ENCODE data around the gene ADARB1. TPM values are rescaled to one million over a fixed set of nuclear protein-coding genes. Genes with fewer than 3 reads are reported as not detected.
A peak's percentile ranks its signal among the peaks of the same experiment; 100 is the strongest.
"Not testable (repeated sequence)": the region's sequence is repeated elsewhere in the genome, so short reads cannot be mapped to it uniquely, and the experiment has no call there.

The ADARB1 gene
- polyA plus RNA-seq, 4 donors = 14.1 to 17.7 (median 17.1) TPM

DNA sequence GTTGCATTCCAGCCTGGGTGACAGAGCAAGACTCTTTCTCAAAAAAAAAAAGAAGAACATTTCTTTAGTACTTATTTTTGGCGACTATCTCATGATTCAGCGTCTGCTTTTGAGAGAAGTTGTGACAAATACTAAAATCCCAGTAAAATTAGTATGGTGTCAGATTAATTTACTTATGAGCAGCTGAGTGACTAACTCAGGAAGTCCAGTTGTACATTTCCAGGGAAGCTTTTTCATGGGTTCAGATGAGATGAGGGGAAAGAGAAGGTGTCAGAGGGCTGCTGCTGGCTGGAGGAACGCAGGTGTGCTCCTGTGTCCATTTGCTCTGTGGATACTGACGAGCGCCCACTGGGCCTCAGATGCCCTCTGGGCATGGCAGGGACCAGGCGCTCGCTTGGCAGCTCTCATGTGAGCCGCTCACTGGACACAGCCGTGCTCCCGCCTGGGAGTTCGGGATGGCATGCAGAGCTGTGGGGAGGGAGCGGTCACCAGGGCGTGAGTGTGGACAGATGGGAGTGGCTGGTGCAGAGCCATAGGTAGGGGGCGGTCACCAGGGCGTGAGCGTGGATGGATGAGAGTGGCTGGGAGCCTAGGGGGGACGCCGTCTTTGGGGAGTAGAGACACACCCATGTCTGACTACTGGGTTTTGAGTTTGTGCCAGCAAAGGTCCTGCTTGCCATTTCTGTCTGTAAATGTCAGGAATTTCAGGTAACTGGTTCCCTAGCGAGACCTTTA, 55.0 kb downstream of the ADARB1 start:
- DNase-seq (ENCODE audit: low read depth in 4 of 4, low spot score in 3 of 4) = no peak

DNA sequence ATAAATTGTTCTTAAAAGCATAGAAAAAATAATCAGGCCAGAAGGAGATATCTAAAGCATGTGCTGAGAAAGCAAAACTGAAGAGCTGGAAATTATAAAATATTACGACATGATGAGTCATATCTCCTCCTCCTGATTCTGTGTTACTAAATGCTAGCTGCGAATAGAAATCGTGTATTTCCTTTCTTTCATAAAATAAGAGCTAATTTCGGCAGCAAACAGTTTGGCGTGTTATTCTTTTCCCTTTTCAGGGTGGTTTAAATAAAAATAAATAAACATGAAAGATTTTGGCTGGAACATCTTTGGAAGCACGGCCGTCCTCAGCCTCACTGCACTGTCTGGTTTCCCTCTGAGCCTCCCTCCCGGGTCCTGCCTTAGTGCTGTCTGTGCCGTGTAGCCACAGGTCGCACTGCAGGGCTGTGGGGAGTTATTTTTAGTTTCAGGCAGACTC, 56.0 kb downstream of the ADARB1 start:
- DNase-seq (ENCODE audit: low read depth in 4 of 4, low spot score in 3 of 4) = no peak

DNA sequence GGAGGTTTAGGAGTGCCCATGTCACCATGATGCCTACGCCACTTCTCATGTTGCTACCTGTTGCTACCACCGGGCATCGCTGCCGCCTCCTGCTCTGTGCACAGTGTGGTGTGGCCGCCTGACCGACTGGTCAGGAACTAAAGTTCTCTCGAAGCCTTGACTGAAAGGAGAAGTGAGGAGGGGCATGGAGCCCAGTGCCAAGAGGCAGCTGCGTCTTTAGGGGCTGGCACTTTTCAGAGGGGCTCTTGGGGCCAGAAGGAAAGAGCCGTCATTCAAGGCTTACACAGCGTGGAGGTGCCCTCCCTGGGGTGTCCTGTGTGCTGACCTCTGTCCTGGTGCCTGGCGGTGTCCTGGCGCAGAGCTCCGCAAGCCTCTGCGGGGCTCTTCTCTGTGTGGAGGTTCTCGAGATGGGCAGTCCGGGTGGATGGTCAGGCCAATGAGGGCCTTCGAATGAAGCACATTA, 57.2 kb downstream of the ADARB1 start:
- no peak for DNase-seq (ENCODE audit: low read depth in 4 of 4, low spot score in 3 of 4)

DNA sequence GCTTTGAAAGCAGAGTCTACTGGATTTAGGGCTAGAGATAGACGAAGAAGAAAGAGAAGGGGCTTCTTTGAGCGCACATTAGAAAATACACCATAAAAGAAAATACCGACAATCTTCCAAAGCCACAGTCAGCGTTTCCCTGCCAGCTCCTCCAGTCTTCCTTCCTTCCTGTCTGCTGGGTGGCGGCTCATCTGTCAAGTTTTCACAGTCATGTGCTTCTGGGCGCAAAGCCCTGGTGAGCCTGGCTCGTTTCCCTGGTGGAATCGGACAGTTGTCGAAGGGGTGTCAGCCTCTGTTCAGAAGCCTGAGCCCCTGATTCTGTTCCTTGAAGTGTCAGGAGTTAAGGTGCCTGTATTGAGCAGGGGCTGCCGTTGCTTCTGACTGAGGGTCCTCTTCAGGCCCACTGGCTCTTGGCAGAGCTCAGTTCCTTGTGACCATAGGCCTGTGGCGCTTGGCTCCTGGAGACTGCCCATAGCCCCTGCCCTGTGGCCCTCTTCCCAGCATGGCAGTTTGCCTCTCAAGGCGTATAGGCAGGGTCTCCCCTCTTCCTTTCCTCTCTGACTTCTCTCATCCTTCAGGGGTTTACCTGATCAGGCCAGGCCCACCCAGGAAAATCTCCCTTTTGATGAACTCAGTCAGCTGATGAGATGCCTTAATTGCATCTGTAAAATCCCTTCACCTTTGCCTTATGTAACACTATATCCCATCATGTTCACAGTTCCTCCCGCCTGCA, 58.6 kb downstream of the ADARB1 start:
- no peak for DNase-seq (ENCODE audit: low read depth in 4 of 4, low spot score in 3 of 4)

DNA sequence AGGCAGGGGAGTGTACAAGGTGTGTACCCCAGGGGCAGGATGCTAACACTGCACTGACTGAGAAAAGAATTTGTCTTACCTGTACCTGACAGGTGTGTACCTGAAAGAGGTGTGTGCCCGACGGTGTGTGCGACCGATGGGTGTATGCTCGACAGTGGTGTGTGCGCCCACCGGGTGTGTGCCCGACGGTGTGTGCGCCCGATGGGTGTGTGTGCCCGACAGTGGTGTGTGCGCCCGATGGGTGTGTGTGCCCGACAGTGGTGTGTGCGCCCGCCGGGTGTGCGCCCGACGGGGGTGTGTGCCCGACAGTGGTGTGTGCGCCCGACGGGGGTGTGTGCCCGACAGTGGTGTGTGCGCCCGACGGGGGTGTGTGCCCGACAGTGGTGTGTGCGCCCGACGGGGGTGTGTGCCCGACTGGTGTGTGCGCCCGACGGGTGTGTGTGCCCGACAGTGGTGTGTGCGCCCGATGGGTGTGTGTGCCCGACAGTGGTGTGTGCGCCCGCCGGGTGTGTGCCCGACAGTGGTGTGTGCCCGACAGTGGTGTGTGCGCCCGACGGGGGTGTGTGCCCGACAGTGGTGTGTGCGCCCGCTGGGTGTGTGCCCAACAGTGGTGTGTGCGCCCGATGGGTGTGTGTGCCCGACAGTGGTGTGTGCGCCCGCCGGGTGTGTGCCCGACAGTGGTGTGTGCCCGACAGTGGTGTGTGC, 59.3 kb downstream of the ADARB1 start:
- DNase-seq (ENCODE audit: low read depth in 4 of 4, low spot score in 3 of 4) = not testable (repeated sequence)

DNA sequence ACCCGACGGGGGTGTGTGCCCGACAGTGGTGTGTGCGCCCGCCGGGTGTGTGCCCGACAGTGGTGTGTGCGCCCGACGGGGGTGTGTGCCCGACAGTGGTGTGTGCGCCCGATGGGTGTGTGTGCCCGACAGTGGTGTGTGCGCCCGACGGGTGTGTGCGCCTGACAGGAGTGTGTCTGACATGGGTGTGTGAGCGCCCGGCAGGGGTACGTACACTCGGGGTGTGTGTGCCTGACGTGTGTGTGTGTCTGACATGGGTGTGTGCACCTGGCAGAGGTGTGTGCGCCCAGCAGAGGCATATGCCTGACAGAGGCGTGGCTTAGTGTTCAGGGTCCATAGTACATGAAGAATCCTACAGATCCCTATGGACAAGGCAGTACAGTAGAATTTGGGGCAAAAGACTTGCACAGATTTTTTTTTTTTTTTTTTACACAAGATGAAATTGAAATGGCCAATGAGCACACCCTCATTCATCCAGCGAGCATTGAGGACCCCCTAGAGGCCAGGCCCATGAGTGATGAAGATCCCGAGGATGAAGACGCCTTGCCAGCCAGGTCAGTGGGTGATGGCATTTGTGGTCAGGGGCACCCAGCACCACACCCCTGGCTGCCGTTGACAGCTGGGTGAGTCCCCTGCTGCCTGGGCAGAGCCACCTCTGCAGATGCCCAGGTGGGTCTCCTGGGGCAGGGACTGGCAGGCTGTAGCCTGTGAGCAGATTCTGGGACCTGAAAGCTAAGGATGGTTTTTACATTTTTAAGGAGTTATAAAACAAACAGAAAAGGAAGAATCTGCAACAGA, 60.1 kb downstream of the ADARB1 start:
- DNase-seq (ENCODE audit: low read depth in 4 of 4, low spot score in 3 of 4) = no peak

DNA sequence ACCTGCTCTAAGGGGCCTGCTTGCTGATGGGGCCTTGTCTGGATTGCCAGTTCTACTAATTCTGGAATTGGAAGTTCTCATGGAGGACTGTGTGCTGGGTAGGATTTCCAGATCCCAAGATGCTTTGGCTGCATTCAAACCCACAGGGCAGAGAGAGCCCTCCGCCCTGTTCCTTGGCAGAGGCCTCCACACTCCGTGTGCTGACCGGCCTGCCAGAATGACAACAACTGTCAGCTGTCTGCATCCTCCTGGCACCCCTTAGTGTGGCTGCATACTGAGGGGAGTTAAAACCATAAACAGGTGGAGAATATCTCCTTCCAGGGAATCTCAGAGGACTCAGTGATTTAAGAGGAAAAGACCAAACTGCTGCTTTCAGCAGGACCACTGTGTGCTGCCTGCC, 60.7 kb downstream of the ADARB1 start:
- DNase-seq (ENCODE audit: low read depth in 4 of 4, low spot score in 3 of 4) = no peak

DNA sequence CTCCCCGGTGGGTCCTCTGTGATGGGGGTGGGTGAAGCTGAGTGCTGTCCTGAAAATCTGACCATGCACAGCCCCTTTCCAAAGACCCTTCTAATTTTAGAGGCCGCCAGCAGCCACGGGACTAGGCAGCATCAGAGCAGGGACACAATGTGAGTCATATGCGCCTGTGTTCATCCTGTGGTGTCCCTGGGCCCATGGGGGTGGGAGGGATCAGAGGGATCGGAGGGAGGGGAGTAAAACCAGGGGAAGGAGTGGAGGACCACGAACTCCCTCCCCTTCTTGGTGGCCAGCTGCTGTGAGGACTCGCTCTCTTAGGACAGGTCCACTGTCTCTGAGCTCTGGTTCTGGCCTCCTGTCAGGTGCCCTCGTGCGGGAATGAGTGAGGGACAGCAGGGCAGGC, 61.5 kb downstream of the ADARB1 start:
- DNase-seq (ENCODE audit: low read depth in 4 of 4, low spot score in 3 of 4) = no peak

DNA sequence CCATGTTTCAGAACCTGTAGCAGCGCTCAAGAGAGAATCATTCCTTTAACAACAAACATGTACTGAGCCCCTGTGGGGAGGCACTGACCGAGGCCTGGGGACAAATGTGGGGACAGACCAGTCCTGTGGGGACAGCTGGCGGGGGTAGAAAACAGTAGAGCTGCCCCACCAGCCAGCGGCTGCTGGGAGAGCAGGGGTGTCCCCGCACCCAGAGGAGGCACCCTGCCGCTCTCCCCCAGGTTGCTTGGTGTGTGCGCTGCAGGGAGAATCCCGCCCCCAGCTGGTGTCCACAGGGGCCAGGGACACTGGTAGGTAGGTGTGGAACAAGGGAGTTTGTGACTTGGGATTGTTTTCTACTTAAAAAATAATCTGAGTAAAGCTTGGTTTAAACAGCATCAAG, 62.1 kb downstream of the ADARB1 start:
- no peak for DNase-seq (ENCODE audit: low read depth in 4 of 4, low spot score in 3 of 4)

DNA sequence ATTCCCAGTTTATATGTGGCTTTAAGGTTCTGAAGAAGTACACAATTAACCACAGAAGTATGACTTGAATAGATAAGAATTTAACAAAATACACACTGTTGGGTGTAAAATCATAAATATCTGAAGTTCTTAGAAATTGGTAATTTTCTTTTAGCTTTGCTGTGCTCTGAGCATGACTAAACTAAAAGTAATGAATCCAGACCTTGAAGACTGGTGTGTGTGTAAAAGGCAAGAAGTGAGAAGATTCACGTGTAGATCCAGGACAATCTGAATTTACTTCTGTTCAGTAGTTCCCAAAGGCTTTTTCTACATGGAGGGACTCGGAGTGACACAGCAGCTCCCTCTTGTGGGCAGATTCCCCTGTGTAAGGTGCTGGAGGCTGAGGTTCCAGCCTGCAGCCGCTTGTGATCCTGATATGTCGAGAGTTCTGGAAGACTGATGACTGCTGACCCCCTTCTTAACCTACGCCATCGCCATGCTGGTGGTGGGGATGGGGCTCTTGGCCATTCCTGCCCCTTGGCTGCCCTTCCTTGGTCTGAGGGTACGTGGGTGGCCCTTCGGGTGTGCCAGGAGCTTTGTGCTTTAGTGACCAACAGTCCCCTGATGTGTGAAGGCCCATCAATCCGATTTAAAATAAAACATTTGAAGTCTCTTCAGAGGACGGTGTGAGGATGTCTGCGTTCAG, 62.7 kb downstream of the ADARB1 start:
- peak; percentile 65 to 84 (median 78) for DNase-seq (ENCODE audit: low read depth in 4 of 4, low spot score in 3 of 4)

DNA sequence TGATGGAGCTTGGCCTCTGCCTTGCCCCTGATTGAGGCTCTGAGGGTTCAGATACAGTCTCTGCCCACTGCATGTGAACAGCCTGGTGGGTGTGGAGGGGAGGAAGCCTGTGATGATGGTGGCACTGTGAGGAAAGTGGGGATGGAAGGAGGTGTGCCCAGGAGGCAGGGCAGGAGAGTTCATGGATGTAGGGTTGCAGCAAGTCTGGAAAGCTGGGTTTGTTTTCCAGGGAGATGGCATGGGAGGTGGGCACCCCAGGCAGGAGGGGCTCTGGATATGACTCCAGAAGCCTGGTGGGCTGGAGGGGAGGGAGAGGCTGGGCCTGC, 63.2 kb downstream of the ADARB1 start:
- no peak for DNase-seq (ENCODE audit: low read depth in 4 of 4, low spot score in 3 of 4)

DNA sequence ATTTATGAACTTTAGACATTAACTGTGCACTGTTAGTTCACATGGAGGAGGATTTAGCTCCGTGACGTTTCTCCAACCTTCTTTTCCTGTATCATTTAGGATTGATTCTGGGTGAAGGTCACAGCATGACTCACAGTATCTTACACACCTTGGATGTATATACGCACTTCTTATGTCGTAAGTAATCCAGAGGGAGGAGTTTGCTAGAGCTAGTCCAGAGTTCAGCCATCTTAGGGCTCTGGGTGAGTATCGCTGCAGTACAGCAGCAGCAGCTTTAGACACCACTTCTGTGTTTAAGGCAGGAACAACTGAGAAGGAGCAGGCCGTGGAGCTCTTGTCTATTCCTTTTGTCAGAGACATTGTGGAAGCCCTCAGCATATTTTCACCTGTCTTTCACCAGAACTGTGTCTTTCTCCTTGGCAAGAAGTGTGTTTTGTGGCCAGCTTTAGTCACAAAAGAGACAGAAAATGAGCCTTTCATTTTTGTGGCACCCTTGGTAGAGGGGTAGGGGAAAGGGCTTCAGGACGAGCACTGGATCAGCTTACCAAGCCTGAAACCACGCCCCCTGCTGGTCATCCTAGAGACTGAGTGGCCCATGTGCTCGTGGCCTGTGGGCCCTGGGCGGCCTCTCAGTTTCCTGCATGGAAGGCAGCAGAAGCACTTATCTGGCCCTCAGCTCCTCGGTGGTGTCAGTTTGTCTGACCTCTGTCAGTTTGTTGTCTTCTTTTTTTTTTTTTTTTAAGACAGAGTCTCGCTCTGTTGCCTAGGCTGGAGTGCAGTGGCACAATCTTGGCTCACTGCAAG, 64.0 kb downstream of the ADARB1 start:
- no peak for DNase-seq (ENCODE audit: low read depth in 4 of 4, low spot score in 3 of 4)

DNA sequence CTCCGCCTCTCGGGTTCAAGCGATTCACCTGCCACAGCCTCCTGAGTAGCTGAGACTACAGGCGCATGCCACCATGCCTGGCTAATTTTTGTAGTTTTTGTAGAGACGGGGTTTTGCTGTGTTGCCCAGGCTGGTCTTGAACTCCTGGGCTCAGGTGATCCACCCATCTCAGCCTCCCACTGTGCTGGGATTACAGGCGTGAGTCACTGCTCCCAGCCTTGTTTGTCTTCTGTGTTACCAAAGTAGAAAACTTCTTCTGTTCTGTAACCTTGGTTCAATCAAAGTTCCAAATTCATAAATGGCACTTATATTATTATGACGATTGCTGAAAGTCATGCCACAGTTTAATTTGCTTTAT, 64.6 kb downstream of the ADARB1 start:
- not testable (repeated sequence) for DNase-seq (ENCODE audit: low read depth in 4 of 4, low spot score in 3 of 4)

DNA sequence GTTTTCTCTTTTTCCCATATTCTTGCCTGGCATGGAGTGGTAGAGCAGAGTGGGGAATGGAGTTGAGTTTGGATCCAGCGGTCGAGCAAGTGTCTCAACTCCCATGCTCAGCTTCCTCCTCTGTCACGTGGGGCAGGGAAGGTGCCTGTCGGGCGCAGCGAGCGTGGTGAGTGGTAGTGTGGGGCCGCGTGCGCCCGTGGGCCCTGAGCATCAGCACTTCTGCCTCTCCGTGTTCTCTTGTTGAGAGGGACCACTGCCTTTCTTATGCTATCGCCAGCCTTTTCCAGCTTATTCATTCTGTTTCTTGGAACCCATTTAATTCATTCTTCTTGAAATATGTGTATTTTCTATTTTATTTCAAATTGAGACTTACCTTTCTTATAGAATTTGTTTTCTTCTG, 65.1 kb downstream of the ADARB1 start:
- DNase-seq (ENCODE audit: low read depth in 4 of 4, low spot score in 3 of 4) = no peak

DNA sequence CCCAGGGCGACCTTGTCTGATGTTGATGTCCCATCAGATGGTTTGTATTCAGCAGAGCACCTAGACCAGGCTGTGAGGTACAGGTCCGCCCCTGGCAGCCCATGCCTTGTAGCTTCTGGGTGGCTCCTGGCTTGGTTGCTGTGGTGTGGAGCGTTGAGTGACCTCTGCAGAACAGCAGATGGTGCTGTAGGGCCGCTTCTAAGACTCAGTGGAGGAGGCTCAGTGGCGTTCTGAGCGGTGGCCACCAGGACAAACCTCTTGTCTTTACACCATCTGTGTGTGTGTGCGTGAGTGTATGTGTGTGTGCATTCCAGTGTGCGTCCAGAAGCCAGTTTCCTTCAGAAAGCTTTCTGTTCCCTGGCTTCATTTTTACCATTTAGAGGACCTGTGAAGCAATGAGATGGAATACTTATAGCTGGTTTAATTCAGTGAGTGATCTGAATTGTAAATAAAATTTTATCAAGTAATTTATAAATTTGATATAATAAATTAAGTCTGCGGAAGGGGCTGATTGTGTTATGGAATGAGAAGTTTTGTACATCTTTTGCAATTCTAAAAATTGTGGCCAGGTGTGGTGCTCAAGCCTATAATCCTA, 66.1 kb downstream of the ADARB1 start:
- DNase-seq (ENCODE audit: low read depth in 4 of 4, low spot score in 3 of 4) = peak; percentile 58 to 71 (median 64)

DNA sequence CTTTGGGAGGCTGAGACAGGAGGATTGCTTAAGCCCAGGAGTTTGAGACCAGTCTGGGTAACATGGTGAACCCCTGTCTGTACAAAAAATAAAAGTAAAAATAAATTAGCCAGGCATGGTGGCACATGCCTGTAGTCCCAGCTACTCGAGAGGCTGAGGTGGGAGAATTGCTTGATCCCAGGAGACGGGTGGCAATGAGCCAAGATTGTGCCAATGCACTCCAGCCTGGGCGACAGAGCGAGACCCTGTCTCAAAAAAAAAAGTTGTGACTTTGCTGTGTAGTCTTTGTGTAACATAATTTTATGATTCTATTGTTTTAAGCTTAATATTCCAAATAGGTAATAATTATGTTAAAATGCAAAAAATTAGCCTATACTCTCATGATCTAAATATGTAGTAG, 66.6 kb downstream of the ADARB1 start:
- DNase-seq (ENCODE audit: low read depth in 4 of 4, low spot score in 3 of 4) = not testable (repeated sequence)

DNA sequence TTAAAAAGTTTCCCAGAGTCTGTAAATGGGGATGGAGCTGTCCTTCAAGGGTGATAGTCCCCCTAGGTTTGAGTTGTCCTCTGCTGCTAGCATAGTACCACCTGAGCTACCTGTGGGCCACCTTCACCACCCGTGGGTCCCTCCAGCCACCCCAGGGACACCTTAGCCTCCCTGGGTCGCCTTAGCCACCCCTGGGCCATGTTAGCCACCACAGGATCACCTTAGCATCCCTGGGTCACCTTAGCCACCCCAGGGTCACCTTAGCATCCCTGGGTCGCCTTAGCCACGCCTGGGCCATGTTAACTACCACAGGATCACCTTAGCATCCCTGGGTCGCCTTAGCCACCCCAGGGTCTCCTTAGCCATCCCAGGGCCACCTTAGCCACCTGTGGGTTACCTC, 67.1 kb downstream of the ADARB1 start:
- no peak for DNase-seq (ENCODE audit: low read depth in 4 of 4, low spot score in 3 of 4)

DNA sequence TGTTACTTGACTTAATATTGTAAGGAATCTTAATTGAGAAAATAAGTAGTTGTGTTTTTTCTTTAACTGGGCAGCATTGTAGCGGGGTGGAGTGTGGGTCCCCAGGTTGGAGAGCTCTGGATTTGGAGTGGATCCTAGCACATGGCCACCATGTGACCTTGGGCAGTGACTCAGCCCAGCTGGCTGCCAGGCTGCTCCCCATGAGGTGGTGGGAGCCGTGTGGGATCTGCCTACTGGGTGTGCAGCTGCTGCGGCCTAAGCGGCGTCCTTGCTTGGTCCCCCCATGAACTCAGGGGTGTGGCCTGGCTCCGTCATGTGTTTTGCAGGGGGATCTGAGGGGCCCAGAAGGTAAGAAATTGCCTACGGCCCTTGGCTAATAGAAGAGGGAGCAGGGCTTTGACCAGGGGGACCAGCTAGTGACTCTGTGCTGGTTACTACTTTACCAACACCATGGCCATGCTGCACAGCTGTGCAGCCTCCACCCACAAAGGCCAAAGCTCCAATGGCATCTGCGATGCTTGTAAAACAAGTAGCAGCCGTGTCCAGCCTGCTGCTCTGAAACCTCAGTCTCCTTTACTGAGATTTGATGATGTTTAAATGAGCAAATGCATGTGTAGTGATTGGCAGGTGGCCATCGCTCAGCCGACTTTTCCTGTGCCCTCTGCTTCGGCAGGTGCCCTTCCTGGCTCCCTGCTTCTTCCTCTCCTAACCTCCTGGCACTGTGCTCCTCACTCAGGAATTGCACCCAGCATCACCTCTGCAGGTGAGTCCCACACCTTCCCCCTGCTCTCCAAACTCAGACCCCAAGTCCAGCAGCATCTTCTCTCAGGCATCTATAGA, 68.3 kb downstream of the ADARB1 start:
- DNase-seq (ENCODE audit: low read depth in 4 of 4, low spot score in 3 of 4) = no peak

Measured in right renal pelvis (tissue), 4 donors.